ENCODE measurements around the gene KCTD16.

KCTD16 gene

DNA sequence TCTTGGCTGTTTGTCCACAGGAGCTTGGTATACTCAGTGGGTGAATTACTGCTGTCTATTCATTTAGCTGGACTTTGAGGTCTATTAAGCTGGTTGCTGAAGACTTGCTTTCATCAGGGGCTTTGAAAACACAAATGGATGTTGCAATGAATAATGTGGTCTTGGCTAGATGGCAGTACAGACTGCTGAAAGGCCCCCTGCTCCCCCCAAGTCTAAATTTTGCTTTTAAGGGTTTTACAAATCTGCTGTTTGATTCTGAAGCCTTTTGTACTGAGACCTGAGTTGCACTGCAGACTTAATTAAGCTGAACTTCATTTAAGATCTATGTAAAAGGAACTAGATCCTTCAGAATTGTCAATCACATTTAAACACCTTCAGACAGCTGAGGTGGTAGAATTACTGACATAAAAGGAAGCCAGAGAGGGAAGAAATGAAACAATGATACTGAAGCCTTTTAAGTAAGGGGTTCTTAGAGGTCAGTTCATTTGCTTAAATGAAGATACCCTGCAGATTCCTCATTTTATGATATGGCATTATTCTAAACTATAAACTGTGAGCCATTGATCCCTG is 37.3 kb downstream of the KCTD16 start:
- DNase-seq (ENCODE audit: low spot score), result no peak

DNA sequence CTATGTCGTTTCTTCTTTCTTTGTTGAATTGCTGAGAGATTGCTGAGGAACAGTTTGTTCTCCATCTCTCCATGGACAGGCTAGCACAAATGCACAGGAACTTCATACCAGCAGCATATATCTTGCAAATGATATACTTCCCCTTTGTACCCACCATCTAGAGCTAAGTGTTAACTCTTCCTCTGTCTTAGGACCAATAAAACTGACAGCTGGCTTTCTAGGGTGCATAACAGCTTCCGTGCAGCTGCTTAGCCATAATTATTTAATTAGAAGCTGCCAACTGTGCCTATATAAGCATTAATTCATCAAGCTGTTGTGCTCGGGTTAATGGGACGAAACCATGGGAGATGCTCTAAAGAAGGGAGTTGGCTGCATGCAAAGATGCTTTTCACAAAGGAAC is 38.7 kb downstream of the KCTD16 start:
- DNase-seq (ENCODE audit: low spot score), result no peak

- DNase-seq (ENCODE audit: low spot score), result no peak
These were observed 40.0 kb downstream of the KCTD16 start for GRCh38 chr5:144210655-144211054.

- DNase-seq (ENCODE audit: low spot score), result no peak
These were observed 49.2 kb downstream of the KCTD16 start for GRCh38 chr5:144219869-144220268.

- no peak for DNase-seq (ENCODE audit: low spot score)
These were observed 56.8 kb downstream of the KCTD16 start for GRCh38 chr5:144227363-144227999.

GRCh38 chr5:144230806-144231205 is 60.1 kb downstream of the KCTD16 start:
- DNase-seq (ENCODE audit: low spot score), result no peak

DNA sequence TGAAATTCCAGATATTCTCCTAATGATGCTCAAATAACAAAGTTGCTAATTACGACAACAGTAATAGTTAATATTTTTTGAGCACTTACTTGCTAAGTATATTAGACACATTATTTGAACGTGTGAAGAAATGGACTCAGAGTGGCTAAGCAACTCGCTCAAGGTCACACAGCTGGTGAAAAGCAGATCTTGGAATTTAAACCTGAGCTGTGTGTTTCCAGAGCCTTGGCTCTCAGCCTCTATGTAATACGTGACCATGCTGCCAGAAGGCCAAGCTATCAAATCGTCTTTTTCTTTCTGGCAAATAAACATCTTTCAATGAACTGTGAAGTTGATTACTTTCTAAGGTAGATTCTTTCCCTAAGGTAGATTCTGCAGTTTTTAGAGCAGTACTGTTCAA is 61.6 kb downstream of the KCTD16 start:
- no peak for DNase-seq (ENCODE audit: low spot score)

DNA sequence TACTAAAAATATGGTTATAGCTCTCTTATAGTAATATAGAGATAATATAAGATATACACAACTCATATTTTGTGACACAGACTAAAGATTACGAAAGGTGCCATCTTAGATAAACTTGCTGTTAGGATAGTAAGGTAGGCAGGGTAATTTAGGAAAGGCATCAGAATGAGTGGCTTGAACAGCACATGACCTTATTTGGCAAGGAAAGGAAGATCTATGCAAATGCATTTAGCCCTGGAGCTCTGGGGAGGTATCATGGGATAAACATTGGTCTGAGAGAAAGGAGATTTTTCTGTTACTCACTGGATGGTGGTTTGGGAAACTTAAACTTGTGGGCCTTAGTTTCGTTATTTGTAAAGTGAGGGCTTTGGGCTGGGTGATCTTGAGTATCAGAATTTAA is 65.8 kb downstream of the KCTD16 start:
- DNase-seq (ENCODE audit: low spot score), result no peak

DNA sequence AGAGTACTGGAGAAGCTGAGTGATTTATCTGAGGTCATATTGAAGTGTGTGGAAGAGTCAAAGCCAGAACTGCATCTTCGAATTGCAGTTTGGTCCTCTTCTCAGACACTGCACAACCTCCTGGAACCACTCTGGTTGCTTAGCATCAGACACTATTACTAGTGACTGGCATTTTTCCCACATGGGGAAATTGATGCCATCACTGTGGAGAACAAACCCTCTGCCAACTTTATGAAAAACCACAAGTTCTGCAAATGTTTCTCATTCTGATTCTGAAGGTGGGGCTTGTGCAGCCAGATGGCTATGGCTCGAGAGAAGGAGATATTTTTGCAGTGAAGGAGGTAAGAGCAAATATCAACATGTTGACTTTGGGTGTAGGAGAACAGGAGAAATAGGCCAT is 67.2 kb downstream of the KCTD16 start:
- no peak for DNase-seq (ENCODE audit: low spot score)

GRCh38 chr5:144247131-144247530 is 76.5 kb downstream of the KCTD16 start:
- DNase-seq (ENCODE audit: low spot score), result no peak

DNA sequence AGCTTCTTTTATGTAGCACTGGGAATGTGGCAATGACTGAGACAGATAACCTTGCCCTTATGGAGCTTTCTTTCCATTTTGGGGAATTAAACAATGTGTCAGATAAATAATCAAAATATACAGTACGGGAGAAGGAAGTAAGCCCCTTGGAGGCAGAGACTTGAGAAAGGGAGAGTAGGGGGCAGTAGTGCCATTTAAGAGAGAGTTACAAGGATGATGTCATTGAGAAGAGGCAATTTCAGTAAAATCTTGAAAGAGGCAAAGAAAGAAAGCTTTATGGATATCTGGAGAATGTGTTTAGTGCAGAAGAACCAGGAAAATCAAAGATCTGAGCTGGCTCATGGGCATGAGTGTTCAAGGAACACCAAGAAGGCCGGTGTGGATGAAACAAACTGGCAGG is 77.3 kb downstream of the KCTD16 start:
- DNase-seq (ENCODE audit: low spot score), result no peak

- DNase-seq (ENCODE audit: low spot score), result no peak
These were observed 79.2 kb downstream of the KCTD16 start for GRCh38 chr5:144249755-144250464.

DNA sequence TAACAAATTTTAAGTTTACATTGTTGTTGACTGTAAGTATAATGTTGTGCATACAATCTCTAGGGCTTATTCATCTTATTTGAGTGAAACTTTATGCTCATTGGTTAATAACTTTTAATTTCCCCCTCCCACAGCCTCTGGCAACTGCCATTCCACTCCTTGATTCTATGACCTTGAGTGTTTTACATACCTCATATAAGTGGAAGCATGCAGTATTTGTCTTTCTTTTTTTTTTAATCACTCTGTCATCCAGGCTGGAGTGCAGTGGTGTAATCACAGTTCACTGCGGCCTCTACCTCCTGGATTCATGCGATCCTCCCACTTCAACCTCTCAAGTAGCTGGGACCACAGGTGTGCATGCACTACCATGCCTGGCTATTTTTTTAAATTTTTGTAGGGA is 83.9 kb downstream of the KCTD16 start:
- DNase-seq (ENCODE audit: low spot score), result no peak

GRCh38 chr5:144260121-144260520 is 89.4 kb downstream of the KCTD16 start:
- no peak for DNase-seq (ENCODE audit: low spot score)

GRCh38 chr5:144265643-144266247 is 95.1 kb downstream of the KCTD16 start:
- no peak for DNase-seq (ENCODE audit: low spot score)

DNA sequence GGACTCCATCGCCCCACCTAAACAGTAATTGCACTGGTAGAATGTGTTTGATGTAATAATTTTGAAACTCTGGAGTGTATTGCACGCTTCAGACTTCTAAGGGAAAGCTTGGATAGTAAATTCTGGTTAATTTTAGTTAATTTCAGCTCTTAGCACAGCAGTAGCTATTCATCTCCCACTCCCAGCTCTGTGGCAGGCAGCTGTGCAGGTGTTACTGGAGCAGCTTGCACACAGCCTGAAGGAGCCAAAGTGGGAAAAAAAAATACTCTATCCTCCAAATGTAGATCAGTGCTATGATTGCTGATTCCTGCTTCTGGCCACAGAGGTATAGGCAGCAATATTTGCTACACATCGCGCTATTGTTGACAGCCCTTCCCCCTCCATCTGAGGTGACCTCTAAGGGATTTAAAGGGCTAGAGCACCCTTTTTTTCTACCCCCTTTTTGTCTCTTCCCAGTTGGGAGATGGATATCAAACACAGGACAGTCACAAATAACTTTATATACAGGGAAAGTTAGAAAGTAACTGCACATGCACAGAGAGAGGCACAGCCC is 97.4 kb downstream of the KCTD16 start:
- DNase-seq (ENCODE audit: low spot score), result no peak

DNA sequence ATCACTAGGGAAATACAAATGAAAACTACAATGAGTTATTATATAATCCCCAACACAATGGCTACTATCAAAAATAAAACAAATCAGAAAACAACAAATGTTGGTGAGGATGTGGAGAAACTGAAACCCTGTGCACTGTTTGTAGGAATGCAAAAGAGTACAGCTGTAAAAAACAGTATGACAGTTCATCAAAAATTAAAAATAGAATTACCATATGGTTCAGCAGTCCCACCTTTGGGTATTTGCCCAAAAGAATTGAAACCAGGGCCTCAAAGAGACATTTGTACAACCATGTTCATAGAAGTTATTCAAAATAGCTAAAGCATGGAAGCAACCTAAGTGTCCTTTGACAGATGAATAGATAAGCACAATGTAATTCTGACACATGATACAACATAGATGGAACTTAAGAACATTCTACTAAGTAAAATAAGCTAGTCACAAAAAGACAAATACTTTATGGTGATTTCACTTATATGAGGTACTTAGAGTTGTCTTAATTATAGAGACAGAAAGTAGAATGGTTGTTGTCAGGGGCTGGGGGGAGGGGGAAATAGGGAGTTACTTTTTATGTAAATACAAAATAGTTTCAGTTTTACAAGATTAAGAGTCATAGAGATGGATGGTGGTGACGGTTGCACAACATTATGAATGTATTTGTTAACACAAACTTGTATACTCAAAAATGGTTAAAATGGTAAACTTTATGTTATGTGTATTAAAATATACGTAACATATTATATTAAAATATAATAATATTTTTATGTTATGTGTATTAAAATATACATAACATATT is 102.8 kb downstream of the KCTD16 start:
- no peak for DNase-seq (ENCODE audit: low spot score)

GRCh38 chr5:144275329-144275728 is 104.7 kb downstream of the KCTD16 start:
- no peak for DNase-seq (ENCODE audit: low spot score)

DNA sequence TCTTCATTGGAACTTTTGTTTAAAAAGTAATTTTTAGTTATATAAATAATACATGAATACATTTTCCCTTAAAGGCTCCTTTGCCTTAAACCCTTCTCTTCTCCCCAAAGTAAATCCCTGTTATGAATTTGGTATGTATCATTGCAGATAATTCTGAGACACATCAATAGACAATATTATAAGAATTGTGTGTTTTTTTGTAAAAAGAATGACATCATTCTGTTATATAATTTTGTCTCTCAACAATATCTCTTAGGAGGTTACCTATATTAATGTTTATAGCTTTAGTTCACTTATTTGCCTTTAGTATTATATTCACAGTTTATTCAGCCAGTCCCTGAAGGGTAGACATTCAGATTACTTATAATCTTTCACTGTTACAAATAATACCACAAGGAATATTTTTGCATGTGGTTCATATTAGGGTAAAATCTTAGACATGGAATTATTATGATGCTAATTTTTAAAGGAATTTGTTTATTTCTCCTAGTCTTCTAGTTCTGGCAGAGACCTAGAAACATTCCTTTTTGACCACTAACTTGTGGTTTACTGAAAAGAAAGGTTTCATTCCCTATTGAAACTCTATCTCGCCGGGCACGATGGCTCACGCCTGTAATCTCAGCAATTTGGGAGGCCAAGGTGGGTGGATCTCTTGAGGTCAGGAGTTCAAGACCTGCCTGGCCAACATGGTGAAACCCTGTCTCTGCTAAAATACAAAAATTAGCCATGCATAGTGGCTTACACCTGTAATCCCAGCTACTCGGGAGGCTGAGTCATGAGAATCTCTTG is 105.6 kb downstream of the KCTD16 start:
- no peak for DNase-seq (ENCODE audit: low spot score)

DNA sequence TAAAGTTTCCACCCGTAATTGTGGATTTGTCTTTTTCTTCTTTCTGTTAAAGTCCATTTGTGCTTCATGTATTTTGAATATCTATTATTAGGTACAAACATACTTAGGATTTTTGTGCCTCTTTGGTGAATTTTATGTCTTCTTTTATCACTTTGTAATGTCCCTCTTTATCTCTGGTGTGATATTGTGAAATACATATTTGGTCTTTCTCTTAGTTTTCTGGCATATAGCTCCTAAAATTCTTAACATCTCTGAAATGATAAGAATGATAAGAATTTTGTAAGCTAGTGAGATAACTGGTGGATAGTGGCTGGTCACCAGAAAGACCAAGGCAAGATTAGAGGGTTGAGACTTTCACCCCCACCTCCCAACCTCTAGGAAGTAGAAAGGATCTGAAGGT is 111.1 kb downstream of the KCTD16 start:
- no peak for DNase-seq (ENCODE audit: low spot score)

DNA sequence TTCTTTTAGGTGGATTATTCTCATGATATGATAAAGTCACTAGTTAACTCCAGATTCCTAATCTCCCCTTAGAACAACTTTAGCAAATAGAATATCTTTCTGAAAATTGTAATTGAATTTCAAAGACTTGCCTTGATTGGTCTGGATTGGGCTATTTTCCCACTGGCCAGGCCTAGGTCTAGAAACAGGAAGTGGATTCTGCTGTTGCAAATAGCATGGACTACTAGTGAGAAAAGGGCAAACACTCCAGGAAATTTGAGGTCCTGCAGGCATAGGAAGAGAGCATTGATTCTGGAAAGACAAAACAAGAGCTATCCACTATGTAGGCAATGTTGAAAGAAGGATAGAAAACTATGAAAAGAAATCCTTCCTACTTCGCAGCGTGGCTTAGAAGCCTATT is 113.4 kb downstream of the KCTD16 start:
- no peak for DNase-seq (ENCODE audit: low spot score)
